OCI-LY7 (cell line): ENCODE data around the gene ECI2.

Experiments used
- CTCF ChIP-seq: fragments of 200-600 bp; sonication (generic); conservative IDR thresholded peaks from 2 replicates; pipeline ENCODE4 v1.5.1; 2014; ENCODE audit warnings: mild to moderate bottlenecking, antibody characterized with exemption, low read length, moderate library complexity, mixed read lengths
- EZH2phosphoT487 ChIP-seq: fragments of 200-600 bp; sonication (generic); IDR thresholded peaks from 2 replicates; pipeline ENCODE4 v1.6.1; 2018; ENCODE audit warnings: low read depth, borderline replicate concordance, mild to moderate bottlenecking, mixed run types, antibody characterized with exemption, low read length, moderate library complexity, mixed read lengths

- TF ChIP-seq CTCF (no peak), EZH2phosphoT487 (no peak)
These were observed 7.3 kb downstream of the ECI2 start for GRCh38 chr6:4128072-4128471.
